Measurements from ENCODE around the gene TAGLN.
"Not testable (repeated sequence)": the region's sequence is repeated elsewhere in the genome, so short reads cannot be mapped to it uniquely, and the experiment has no call there.

The TAGLN gene

GRCh38 chr11:117205211-117205818 lies 6.1 kb downstream of the TAGLN start:
- Histone ChIP-seq H4K20me1 (ENCODE audit: insufficient read depth) (no peaks in the 10 kb centered on the region), H3K36me3 (ENCODE audit: insufficient read depth) (no peaks in the 10 kb centered on the region), H3K9ac (no peak overlapping the region), H3K27me3 (ENCODE audit: insufficient read depth, low read depth) (no peaks in the 10 kb centered on the region), H2AFZ (ENCODE audit: low read depth) (no peak overlapping the region), H3K4me1 (ENCODE audit: low read depth, poor library complexity, severe bottlenecking) (no peaks in the 10 kb centered on the region), H3K27ac (no peak overlapping the region), H3K4me2 (no peak overlapping the region), H3K4me3 (IDR thresholded peaks at IDR 0.05; ENCODE audit: insufficient read depth, low read depth, low read length) (no peak overlapping the region), H3K79me2 (ENCODE audit: insufficient read depth, low read depth) (no peaks in the 10 kb centered on the region)
- TF ChIP-seq CTCF (conservative IDR thresholded peaks at IDR 0.05; ENCODE audit: low read depth, low read length) = no peak

GRCh38 chr11:117206111-117206510 lies 6.9 kb downstream of the TAGLN start:
- not testable (repeated sequence) for H3K79me2 ChIP-seq (ENCODE audit: insufficient read depth, low read depth); H3K4me2 ChIP-seq; H3K9ac ChIP-seq

GRCh38 chr11:117206859-117207258 lies 7.7 kb downstream of the TAGLN start:
- not testable (repeated sequence) for H3K9ac ChIP-seq; H2AFZ ChIP-seq (ENCODE audit: low read depth); H3K36me3 ChIP-seq (ENCODE audit: insufficient read depth); H3K79me2 ChIP-seq (ENCODE audit: insufficient read depth, low read depth); H4K20me1 ChIP-seq (ENCODE audit: insufficient read depth); H3K27ac ChIP-seq; H3K4me3 ChIP-seq (IDR thresholded peaks at IDR 0.05; ENCODE audit: insufficient read depth, low read depth, low read length); H3K4me2 ChIP-seq; H3K4me1 ChIP-seq (ENCODE audit: low read depth, poor library complexity, severe bottlenecking); H3K27me3 ChIP-seq (ENCODE audit: insufficient read depth, low read depth)

More at GRCh38 chr11:117206111-117206510, 6.9 kb downstream of the TAGLN start:
- not testable (repeated sequence) for H4K20me1 ChIP-seq (ENCODE audit: insufficient read depth); H3K4me3 ChIP-seq (IDR thresholded peaks at IDR 0.05; ENCODE audit: insufficient read depth, low read depth, low read length); H3K27ac ChIP-seq; H3K4me1 ChIP-seq (ENCODE audit: low read depth, poor library complexity, severe bottlenecking); H3K27me3 ChIP-seq (ENCODE audit: insufficient read depth, low read depth); H3K36me3 ChIP-seq (ENCODE audit: insufficient read depth); H2AFZ ChIP-seq (ENCODE audit: low read depth)

GRCh38 chr11:117207481-117207880 lies 8.3 kb downstream of the TAGLN start:
- not testable (repeated sequence) for H3K9ac ChIP-seq, H3K4me2 ChIP-seq

GRCh38 chr11:117208710-117209109 lies 9.5 kb downstream of the TAGLN start:
- not testable (repeated sequence) for H3K4me2 ChIP-seq; H3K79me2 ChIP-seq (ENCODE audit: insufficient read depth, low read depth); H3K4me3 ChIP-seq (IDR thresholded peaks at IDR 0.05; ENCODE audit: insufficient read depth, low read depth, low read length); H3K36me3 ChIP-seq (ENCODE audit: insufficient read depth); H3K27me3 ChIP-seq (ENCODE audit: insufficient read depth, low read depth); H3K27ac ChIP-seq; H4K20me1 ChIP-seq (ENCODE audit: insufficient read depth); H2AFZ ChIP-seq (ENCODE audit: low read depth); H3K4me1 ChIP-seq (ENCODE audit: low read depth, poor library complexity, severe bottlenecking); H3K9ac ChIP-seq

More at GRCh38 chr11:117207481-117207880, 8.3 kb downstream of the TAGLN start:
- H3K79me2 ChIP-seq (ENCODE audit: insufficient read depth, low read depth); H3K27me3 ChIP-seq (ENCODE audit: insufficient read depth, low read depth); H3K36me3 ChIP-seq (ENCODE audit: insufficient read depth); H3K27ac ChIP-seq; H2AFZ ChIP-seq (ENCODE audit: low read depth); H3K4me3 ChIP-seq (IDR thresholded peaks at IDR 0.05; ENCODE audit: insufficient read depth, low read depth, low read length); H4K20me1 ChIP-seq (ENCODE audit: insufficient read depth); H3K4me1 ChIP-seq (ENCODE audit: low read depth, poor library complexity, severe bottlenecking): not testable (repeated sequence)

GRCh38 chr11:117209351-117210125 lies 10.4 kb downstream of the TAGLN start:
- H3K36me3 ChIP-seq (ENCODE audit: insufficient read depth); H4K20me1 ChIP-seq (ENCODE audit: insufficient read depth); H3K27ac ChIP-seq; H3K4me1 ChIP-seq (ENCODE audit: low read depth, poor library complexity, severe bottlenecking); H3K27me3 ChIP-seq (ENCODE audit: insufficient read depth, low read depth); H3K4me3 ChIP-seq (IDR thresholded peaks at IDR 0.05; ENCODE audit: insufficient read depth, low read depth, low read length); H2AFZ ChIP-seq (ENCODE audit: low read depth); H3K4me2 ChIP-seq; H3K79me2 ChIP-seq (ENCODE audit: insufficient read depth, low read depth); H3K9ac ChIP-seq: not testable (repeated sequence)
